Smooth muscle cell (in vitro differentiated cells): ENCODE results near the gene C1QL1. TPM values are rescaled to one million over a fixed set of nuclear protein-coding genes. Genes with fewer than 3 reads are reported as not detected.

Experiments used
- DNase-seq: peaks from one replicate; lab custom pipeline; 2025; ENCODE audit not compliant: unreplicated experiment; lab: John Stamatoyannopoulos, UW
- H2AFZ ChIP-seq: fragments of 200-600 bp; sonication (generic); 2 replicates; pipeline ENCODE4 v1.6.0; 2016; ENCODE audit warnings: antibody characterized with exemption, low read depth, mild to moderate bottlenecking
- H3F3A ChIP-seq: fragments of 200-600 bp; sonication (generic); 2 replicates; pipeline ENCODE4 v1.6.0; 2017; ENCODE audit warnings: antibody characterized with exemption, low read depth
- H3K27ac ChIP-seq: fragments of 200-600 bp; sonication (generic); 2 replicates; pipeline ENCODE4 v1.5.1; 2016; ENCODE audit warnings: low read depth, mild to moderate bottlenecking
- H3K27me3 ChIP-seq: fragments of 200-600 bp; sonication (generic); 2 replicates; pipeline ENCODE4 v1.6.1; 2016; ENCODE audit warnings: low read depth, mild to moderate bottlenecking
- H3K36me3 ChIP-seq: fragments of 200-600 bp; sonication (generic); 2 replicates; pipeline ENCODE4 v1.5.1; 2016; ENCODE audit warnings: low read depth
- H3K4me1 ChIP-seq: fragments of 200-600 bp; sonication (generic); 2 replicates; pipeline ENCODE4 v1.5.1; 2016; ENCODE audit warnings: low read depth
- H3K4me2 ChIP-seq: fragments of 200-600 bp; sonication (generic); 2 replicates; pipeline ENCODE4 v1.6.0; 2016; ENCODE audit warnings: mild to moderate bottlenecking
- H3K4me3 ChIP-seq: fragments of 200-600 bp; sonication (generic); 2 replicates; pipeline ENCODE4 v1.5.1; 2016; ENCODE audit warnings: mild to moderate bottlenecking
- H3K79me2 ChIP-seq: fragments of 200-600 bp; sonication (generic); 2 replicates; pipeline ENCODE4 v1.6.0; 2016; ENCODE audit warnings: low read depth, mild to moderate bottlenecking
- H3K9ac ChIP-seq: fragments of 200-600 bp; sonication (generic); 2 replicates; pipeline ENCODE4 v1.6.0; 2016; ENCODE audit warnings: low read depth
- H3K9me3 ChIP-seq: fragments of 200-600 bp; sonication (generic); replicated peaks from 2 replicates; pipeline ENCODE4 v1.5.1; 2016; ENCODE audit warnings: low read depth
- H4K20me1 ChIP-seq: fragments of 200-600 bp; sonication (generic); 2 replicates; pipeline ENCODE4 v1.6.0; 2016; ENCODE audit warnings: low read depth
- CTCF ChIP-seq: fragments of 200-600 bp; sonication (generic); IDR thresholded peaks from 2 replicates; pipeline ENCODE4 v1.5.1; 2017; ENCODE audit warnings: borderline replicate concordance, mild to moderate bottlenecking, antibody characterized with exemption; ENCODE audit not compliant: insufficient read depth, poor library complexity, severe bottlenecking
- WGBS: methylation state at CpG from one replicate; pipeline ENCODE4 v1.1.7; 2016; ENCODE audit warnings: low lambda C conversion rate; 5-methylcytosine and 5-hydroxymethylcytosine counted together
- polyA plus RNA-seq: library from polyadenylated mRNA; unstranded; fragments of >200 nt; fragmentation: Nextera tagmentation; extraction: Ambion mirVana; gene quantifications from 2 replicates; pipeline ENCODE4 v1.2.1, GENCODE V29; 2016
- total RNA-seq: library from RNA; depleted of rRNA; stranded (reverse); fragments of >200 nt; gene quantifications from 2 replicates; pipeline ENCODE4 v1.2.3, GENCODE V29; 2014

Gene C1QL1
- total and polyA plus RNA-seq, 2 experiments from 2014 or later: 5.6 TPM; not detected in 1

- Histone ChIP-seq H3K36me3 (no peaks in the 10 kb centered on the region), H3K4me1 (peaks cover 4% of the 10 kb centered on the region), H3K79me2 (no peaks in the 10 kb centered on the region), H3K9ac (no peak overlapping the region), H3K4me3 (no peak overlapping the region), H4K20me1 (no peaks in the 10 kb centered on the region), H2AFZ (no peak overlapping the region), H3K9me3 (no peaks in the 10 kb centered on the region), H3K27me3 (no peaks in the 10 kb centered on the region), H3F3A (no peaks in the 10 kb centered on the region), H3K27ac (no peak overlapping the region), H3K4me2 (no peak overlapping the region)
- no peak for TF ChIP-seq CTCF
- 79% methylated on average over 9 of the region's 9 CpGs for WGBS
- DNase-seq: no peak
Measured at GRCh38 chr17:44924107-44924544, 44.0 kb downstream of the C1QL1 start.

- H3F3A ChIP-seq: no peaks in the 10 kb centered on the region
- 90% methylated on average over 19 of the region's 19 CpGs for WGBS
- H3K9ac ChIP-seq: no peak overlapping the region
Measured at GRCh38 chr17:44922746-44923470, 45.2 kb downstream of the C1QL1 start.

GRCh38 chr17:44922136-44922535, 46.0 kb downstream of the C1QL1 start:
- no peak overlapping the region for H3K4me2 ChIP-seq
- no peaks in the 10 kb centered on the region for H3K36me3 ChIP-seq
- no peak for TF ChIP-seq CTCF
- H2AFZ ChIP-seq: no peak overlapping the region
- H3K27me3 ChIP-seq: no peaks in the 10 kb centered on the region
- 92% methylated on average over 6 of the region's 6 CpGs for WGBS
- no peaks in the 10 kb centered on the region for H3K9me3 ChIP-seq
- no peak overlapping the region for H3K27ac ChIP-seq
- no peak for DNase-seq
- H3K9ac ChIP-seq: no peak overlapping the region
- H3K79me2 ChIP-seq: no peaks in the 10 kb centered on the region
- no peaks in the 10 kb centered on the region for H3F3A ChIP-seq
- no peaks in the 10 kb centered on the region for H4K20me1 ChIP-seq
- H3K4me1 ChIP-seq: peaks cover 4% of the 10 kb centered on the region
- no peak overlapping the region for H3K4me3 ChIP-seq

More at GRCh38 chr17:44922746-44923470, 45.2 kb downstream of the C1QL1 start:
- TF ChIP-seq CTCF: no peak
- Histone ChIP-seq H3K4me1 (peaks cover 4% of the 10 kb centered on the region), H3K36me3 (no peaks in the 10 kb centered on the region), H3K27ac (no peak overlapping the region), H4K20me1 (no peaks in the 10 kb centered on the region), H3K79me2 (no peaks in the 10 kb centered on the region), H3K27me3 (no peaks in the 10 kb centered on the region), H3K4me2 (no peak overlapping the region), H2AFZ (no peak overlapping the region), H3K4me3 (no peak overlapping the region), H3K9me3 (no peaks in the 10 kb centered on the region)
- DNase-seq: no peak
